BLaER1 (cell line): Measurements from ENCODE around the gene NRN1.

Experiments used
- H3K27ac ChIP-seq: shearing (Covaris generic); formaldehyde crosslinking; 2 replicates; pipeline ENCODE4 v1.8.1; 2022
- H3K27me3 ChIP-seq: shearing (Covaris generic); formaldehyde crosslinking; 2 replicates; pipeline ENCODE4 v1.8.1; 2022
- H3K36me3 ChIP-seq: shearing (Covaris generic); formaldehyde crosslinking; 2 replicates; pipeline ENCODE4 v1.8.1; 2022
- H3K4me1 ChIP-seq: shearing (Covaris generic); formaldehyde crosslinking; 2 replicates; pipeline ENCODE4 v1.8.1; 2022
- H3K4me2 ChIP-seq: shearing (Covaris generic); formaldehyde crosslinking; 2 replicates; pipeline ENCODE4 v1.8.1; 2022
- H3K4me3 ChIP-seq: shearing (Covaris generic); formaldehyde crosslinking; 2 replicates; pipeline ENCODE4 v1.8.1; 2022
- H3K9ac ChIP-seq: shearing (Covaris generic); formaldehyde crosslinking; 2 replicates; pipeline ENCODE4 v1.8.1; 2022
- H3K9me3 ChIP-seq: shearing (Covaris generic); formaldehyde crosslinking; 2 replicates; pipeline ENCODE4 v1.8.1; 2022
- H4K20me1 ChIP-seq: shearing (Covaris generic); formaldehyde crosslinking; 2 replicates; pipeline ENCODE4 v1.8.1; 2022
- Cebpa-rat ChIP-seq: shearing (Covaris generic); IDR thresholded peaks from 2 replicates; pipeline ENCODE4 v1.8.1; 2022

Gene NRN1

DNA sequence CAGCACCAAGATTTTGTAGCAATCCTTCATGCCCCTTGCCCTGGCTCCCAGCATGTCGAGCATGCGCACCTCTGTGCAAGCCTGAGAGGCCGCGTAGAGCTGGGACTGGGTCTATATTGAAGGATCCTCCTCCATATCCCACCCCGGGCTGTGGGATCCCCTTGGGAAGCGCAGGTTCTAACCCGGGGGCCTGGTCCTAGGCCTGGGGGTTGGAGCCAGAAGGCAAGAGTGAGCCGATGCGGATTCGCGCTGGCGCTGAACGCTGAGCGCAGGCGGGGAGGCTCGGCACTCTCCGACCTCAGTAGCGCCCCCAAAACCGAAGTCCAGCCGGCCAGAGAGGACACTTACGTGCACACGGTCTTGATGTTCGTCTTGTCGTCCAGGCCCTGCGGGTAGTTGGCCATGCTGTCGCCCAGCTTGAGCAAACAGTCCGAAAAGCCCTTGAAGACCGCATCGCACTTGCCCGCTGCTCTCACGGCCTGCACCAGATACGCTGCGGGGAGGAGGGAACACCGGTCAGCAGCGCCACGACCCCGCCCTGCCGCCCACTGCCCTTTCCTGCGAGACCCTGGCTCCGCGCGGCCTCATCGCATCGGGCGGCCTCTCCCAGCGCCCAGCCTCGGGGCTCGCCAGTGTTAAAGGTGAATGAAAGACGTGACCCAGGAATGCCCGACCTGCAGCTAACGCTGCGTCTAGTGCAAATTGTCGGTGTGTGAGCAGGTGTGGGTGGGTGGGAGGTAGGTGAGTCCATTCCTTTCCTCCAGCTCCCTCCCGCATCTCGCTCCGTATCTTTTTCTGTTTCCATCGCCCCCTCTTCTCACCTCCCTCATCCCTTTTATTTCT, 4.5 kb downstream of the NRN1 start:
- peaks cover 12% of the 10 kb centered on the region for H3K9me3 ChIP-seq
- no peak overlapping the region for H3K27ac ChIP-seq
- H3K36me3 ChIP-seq: no peaks in the 10 kb centered on the region
- H3K9ac ChIP-seq: no peak overlapping the region
- TF ChIP-seq Cebpa-rat: no peak
- peaks cover 28% of the 10 kb centered on the region for H3K4me1 ChIP-seq
- peaks cover 100% of the 10 kb centered on the region for H3K27me3 ChIP-seq
- no peak overlapping the region for H3K4me3 ChIP-seq
- H4K20me1 ChIP-seq: peaks cover 100% of the 10 kb centered on the region
- no peak overlapping the region for H3K4me2 ChIP-seq

DNA sequence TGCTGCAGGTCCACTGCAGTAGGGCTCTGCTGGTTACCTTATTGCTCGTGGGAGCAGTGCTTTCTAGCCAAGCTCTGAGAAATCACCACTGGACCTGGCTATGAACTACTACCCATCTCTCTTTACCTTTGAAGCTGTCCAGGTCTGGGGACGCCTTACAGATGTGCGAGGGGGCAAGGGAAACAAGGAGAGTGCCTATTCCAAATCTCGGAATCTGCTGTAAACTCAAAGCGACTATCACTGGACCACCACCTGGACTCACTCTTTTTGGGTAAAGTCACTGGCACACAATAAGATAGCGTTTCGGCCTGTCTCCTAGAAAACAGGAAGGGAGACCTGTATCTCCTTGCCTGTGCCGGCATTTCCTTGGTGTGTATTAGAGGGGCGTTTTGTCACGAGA, 5.3 kb downstream of the NRN1 start:
- no peak for TF ChIP-seq Cebpa-rat

DNA sequence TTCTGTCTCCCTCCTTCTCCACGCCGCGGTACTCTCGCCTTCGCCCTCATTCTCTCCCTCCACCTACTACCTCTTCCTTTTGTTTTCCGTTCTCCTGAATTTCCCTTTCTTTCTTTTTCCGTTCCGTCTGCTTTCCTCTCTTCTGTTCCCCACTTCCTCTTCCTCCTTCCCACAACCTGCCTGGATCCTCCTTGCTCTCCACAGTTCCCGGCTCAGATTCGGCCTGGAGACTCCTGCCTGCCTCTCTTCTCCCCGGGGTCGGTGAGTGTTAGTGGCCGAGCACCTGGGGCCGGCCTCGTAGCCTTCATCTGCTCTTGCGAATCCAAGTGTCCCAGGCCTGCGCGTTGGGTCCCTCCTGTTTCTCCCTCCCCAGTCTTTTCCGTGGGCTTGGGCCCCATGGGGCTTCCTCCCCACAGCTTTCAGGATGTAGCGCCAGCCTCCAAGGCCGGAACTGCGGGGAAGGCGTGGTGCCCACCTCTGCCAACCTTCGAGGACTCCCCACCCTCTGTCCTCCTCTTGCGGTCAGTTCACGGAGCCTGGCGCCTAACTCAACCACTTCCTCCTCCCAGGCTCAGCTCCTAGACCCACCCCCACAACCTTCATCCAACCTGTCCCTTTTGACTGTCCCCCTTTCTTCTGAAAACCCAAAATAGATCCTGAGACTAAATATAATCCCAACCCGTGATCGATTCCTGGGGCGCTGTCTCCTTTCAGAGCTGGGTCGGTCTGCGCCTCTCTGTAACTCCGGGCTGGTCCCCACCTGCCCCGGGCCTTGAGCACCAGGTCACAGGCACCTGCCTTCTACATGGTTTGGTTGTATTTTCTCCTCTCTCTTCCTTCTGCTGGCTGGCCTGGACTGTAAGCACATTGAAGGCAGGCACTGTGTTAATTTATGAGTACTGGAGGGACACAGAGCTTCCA, 6.8 kb downstream of the NRN1 start:
- H3K9ac ChIP-seq: no peak overlapping the region
- peaks cover 97% of the 10 kb centered on the region for H4K20me1 ChIP-seq
- peaks cover 19% of the 10 kb centered on the region for H3K9me3 ChIP-seq
- H3K27me3 ChIP-seq: peaks cover 100% of the 10 kb centered on the region
- no peak for TF ChIP-seq Cebpa-rat
- H3K4me3 ChIP-seq: no peak overlapping the region; the same call in 1 of the 2 replicates
- H3K4me1 ChIP-seq: peaks cover 33% of the 10 kb centered on the region
- H3K27ac ChIP-seq: no peak overlapping the region
- H3K36me3 ChIP-seq: no peaks in the 10 kb centered on the region
- H3K4me2 ChIP-seq: no peak overlapping the region

More for the DNA sequence above, 5.3 kb downstream of the NRN1 start:
- Histone ChIP-seq H3K4me2 (no peak overlapping the region), H3K27ac (no peak overlapping the region), H3K36me3 (no peaks in the 10 kb centered on the region), H3K9me3 (peaks cover 12% of the 10 kb centered on the region), H3K9ac (no peak overlapping the region), H3K27me3 (peaks cover 100% of the 10 kb centered on the region), H4K20me1 (peaks cover 99% of the 10 kb centered on the region), H3K4me1 (peaks cover 27% of the 10 kb centered on the region), H3K4me3 (no peak overlapping the region)

DNA sequence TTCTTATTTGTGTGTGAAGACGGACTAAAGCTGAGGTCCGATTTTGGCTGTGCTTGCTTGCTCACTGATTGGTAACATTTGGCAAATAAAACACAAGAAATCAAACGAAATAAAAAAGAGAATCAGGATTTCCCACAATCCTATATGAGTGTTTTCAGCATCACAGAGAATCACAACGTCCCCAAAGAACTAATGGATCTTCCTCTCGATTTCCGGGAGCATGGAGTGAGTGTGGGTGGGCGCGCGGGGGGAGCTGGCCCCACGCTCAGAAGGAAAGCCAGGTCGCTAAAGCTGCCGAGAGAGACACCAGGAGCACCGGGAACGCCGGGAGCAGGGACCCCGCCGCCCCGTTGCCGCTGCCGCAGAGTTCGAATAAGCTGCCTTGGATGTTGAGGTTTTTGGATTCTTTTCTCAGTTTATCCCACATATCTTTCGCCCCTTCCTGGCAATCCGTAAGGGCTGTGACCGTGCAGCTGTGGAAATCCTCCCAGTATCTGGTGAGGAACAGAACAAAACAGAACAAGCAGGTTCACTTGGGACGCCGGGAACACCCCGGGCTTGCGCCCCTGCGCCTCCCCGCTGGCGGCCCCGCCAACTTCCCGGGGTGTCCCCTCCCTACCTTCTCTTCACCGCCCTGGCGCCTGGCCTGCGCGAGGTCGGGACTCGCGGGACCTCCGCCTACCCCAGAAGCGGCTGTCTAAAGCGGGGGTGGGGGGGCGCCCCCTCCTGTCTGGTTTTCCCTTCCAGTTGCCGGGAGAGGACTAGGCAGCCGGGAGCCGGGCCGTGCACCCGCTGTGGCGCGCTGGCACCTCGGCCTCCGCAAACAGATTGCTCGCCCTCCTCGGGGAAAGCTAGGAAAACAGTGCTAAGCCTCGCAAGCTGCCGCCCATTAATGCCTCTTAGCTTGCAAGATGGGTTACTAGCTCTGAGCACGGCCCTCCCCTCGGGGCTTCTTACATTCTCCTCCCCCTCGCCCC, 7.7 kb downstream of the NRN1 start:
- Histone ChIP-seq H3K4me3 (no peak overlapping the region), H4K20me1 (peaks cover 97% of the 10 kb centered on the region), H3K4me2 (peak overlapping the region; percentile 37; the same call in 1 of the 2 replicates), H3K36me3 (no peaks in the 10 kb centered on the region), H3K27ac (no peak overlapping the region), H3K9ac (no peak overlapping the region), H3K4me1 (peaks cover 33% of the 10 kb centered on the region), H3K27me3 (peaks cover 100% of the 10 kb centered on the region), H3K9me3 (peaks cover 29% of the 10 kb centered on the region)
- TF ChIP-seq Cebpa-rat: no peak

DNA sequence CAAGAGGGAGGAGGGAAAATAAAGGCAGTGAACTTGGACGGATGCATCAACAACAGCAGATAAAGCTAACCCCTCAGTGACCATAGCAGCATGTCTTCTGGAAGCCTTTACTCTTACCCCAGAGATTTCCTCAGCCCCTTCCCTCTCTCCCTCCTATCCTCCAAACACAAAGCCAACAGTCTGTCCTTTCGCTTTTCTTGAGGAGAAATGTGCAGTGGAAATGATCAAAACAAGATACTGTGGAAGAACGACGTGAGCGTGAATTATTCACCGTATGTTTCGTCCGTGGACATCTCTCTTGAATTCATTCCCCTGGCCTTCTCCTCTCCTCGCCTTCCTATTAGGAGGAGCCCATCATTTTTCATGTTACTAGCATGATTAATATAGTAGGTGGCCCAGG, 8.5 kb downstream of the NRN1 start:
- Histone ChIP-seq H3K4me2 (no peak overlapping the region), H3K36me3 (no peaks in the 10 kb centered on the region), H3K27me3 (peaks cover 100% of the 10 kb centered on the region), H3K9me3 (peaks cover 29% of the 10 kb centered on the region), H3K4me1 (peaks cover 26% of the 10 kb centered on the region), H3K4me3 (no peak overlapping the region), H4K20me1 (peaks cover 90% of the 10 kb centered on the region), H3K9ac (no peak overlapping the region), H3K27ac (no peak overlapping the region)
- TF ChIP-seq Cebpa-rat: no peak

DNA sequence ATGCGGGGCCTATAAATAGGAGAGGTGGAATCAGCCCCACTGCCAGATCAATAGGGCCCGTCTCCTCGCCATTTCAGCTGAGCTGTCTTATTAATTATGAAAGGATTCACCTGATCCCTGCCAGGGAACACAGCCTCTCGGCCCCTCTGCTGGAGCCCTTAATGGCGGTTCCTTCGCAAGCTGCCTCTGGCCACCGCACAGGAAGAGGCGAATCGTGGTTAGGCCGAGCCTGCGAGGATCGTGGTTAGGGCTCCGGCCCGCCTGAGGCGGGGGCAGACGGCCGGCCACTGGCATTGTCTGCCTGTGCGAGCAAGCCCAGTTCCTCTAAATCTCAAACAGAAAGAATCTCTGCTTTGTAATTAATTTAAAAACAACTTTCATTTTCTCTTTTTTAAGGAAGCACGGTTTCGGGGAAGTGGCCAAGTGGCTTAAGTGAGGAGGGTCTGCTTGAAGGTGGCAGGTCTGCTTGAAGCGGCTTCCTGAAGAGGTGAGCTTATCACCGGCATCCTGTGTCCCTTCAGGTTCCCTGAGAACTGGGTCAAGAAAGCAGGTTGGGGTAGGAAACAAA, 9.2 kb downstream of the NRN1 start:
- no peak overlapping the region for H3K9ac ChIP-seq
- peaks cover 26% of the 10 kb centered on the region for H3K4me1 ChIP-seq
- H3K4me2 ChIP-seq: peak overlapping the region; percentile 59
- no peak for TF ChIP-seq Cebpa-rat
- peaks cover 89% of the 10 kb centered on the region for H4K20me1 ChIP-seq
- peak overlapping the region; percentile 19; the same call in 1 of the 2 replicates for H3K4me3 ChIP-seq
- H3K9me3 ChIP-seq: peaks cover 29% of the 10 kb centered on the region
- no peaks in the 10 kb centered on the region for H3K36me3 ChIP-seq
- H3K27me3 ChIP-seq: peaks cover 100% of the 10 kb centered on the region
- H3K27ac ChIP-seq: no peak overlapping the region

DNA sequence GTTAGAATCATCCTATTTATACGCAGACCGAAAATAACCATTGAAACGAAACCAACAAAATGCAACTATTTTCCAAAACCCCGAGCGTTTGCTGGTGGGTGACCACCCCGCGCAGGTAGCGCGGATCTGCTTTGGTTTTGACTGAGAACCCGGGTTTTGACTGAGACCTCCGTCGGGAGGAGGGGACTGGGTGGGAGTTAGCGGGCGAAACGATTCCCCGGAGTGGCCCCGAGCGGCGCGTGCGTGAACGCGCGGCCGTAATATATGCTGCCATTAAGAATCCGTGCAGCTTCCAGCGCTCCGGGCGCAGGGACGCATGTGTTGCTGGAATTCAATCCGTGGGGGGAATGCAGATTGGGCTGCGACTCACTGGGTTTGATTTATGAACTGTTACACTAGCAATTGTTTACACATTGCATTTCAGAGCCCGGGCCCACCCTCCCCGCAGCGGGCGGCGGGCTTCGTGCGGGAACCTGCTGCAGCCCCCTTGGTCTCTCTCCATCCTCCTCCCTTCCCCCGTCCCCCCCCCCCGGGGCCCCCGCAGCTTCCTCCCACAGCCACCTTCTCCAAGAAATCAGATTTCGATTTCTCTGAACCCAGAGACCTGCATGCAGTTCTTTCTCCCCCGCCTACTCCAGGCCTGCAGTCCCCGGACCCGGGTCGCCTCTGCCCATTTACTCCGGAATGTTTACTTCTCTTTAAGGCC, 9.9 kb downstream of the NRN1 start:
- Histone ChIP-seq H3K27me3 (peaks cover 100% of the 10 kb centered on the region), H3K4me1 (peaks cover 26% of the 10 kb centered on the region), H3K36me3 (no peaks in the 10 kb centered on the region), H3K9me3 (peaks cover 29% of the 10 kb centered on the region), H3K27ac (no peak overlapping the region), H3K4me3 (peak overlapping the region; percentile 57), H3K9ac (no peak overlapping the region), H3K4me2 (peak overlapping the region; percentile 76), H4K20me1 (peaks cover 85% of the 10 kb centered on the region)
- TF ChIP-seq Cebpa-rat: no peak

DNA sequence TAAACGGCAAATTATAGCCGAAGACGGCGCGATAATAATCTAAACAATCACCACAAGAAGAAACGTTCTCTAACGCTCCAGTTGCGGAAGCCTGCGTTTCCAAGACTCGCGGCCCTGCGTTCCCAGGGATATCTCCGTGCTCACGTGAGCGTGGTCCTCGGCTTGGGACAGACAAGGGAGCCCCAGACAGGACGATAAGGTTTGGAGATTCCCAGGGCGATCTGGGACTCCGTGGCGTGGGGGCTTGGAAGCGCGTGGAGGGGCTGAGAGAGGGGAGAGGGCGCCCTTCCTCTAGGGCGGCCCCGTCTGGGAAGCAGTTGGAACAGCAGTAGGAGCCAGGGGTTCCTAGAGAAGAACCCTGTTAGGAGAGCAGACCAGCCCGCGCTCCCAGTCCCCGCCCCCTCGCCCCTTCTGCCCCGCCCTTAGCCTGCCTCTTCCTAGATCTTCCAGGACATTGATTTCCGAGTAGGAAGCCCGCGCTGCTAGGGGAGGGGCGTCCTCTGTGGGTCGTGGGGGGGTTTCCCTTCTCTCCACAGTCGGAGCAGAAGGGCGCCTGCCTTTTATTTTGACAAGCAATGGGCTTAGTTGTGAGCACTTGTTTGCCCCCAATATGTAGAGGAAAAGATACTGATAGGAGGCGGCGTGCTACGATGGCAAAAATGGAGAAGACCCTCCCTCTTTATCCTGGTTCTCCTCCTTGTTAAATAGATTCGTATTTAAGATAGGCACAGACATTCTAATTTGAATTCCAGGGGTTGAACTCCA, 10.6 kb downstream of the NRN1 start:
- H3K27me3 ChIP-seq: peaks cover 99% of the 10 kb centered on the region
- H3K4me3 ChIP-seq: peak overlapping the region; percentile 57
- H3K4me1 ChIP-seq: peaks cover 26% of the 10 kb centered on the region
- peak overlapping the region; percentile 76 for H3K4me2 ChIP-seq
- peaks cover 77% of the 10 kb centered on the region for H4K20me1 ChIP-seq
- H3K9ac ChIP-seq: no peak overlapping the region
- H3K27ac ChIP-seq: no peak overlapping the region
- H3K9me3 ChIP-seq: peaks cover 29% of the 10 kb centered on the region
- no peak for TF ChIP-seq Cebpa-rat
- H3K36me3 ChIP-seq: no peaks in the 10 kb centered on the region
